B cell (primary cell): ENCODE results near the gene ARHGEF26. TPM values are rescaled to one million over a fixed set of nuclear protein-coding genes. Genes with fewer than 3 reads are reported as not detected.

ENCODE experiments used
- ATAC-seq: fragments of 200-7000 bp; cut with Tn5 transposase; one replicate; pipeline ENCODE4 v1.10.0; 2021; ENCODE audit warnings: low read depth, mild to moderate bottlenecking, moderate number of reproducible peaks, moderate library complexity
- CTCF ChIA-PET: fragments of 350-600 bp; sonication (Branson Sonifier 250); formaldehyde crosslinking; loops from one replicate; lab custom pipeline; 2021; ENCODE audit warnings: antibody characterized with exemption, inconsistent platforms; lab: Charles Lee
- POLR2A ChIA-PET: fragments of 350-600 bp; sonication (Branson Sonifier 250); formaldehyde crosslinking; loops from one replicate; lab custom pipeline; 2021; ENCODE audit warnings: antibody characterized with exemption; lab: Charles Lee
- DNase-seq: peaks from one replicate; pipeline ENCODE4 v3.0.0; 2013
- H2AFZ ChIP-seq: 2 replicates; pipeline ENCODE4 v1.6.1; 2012; ENCODE audit warnings: mild to moderate bottlenecking, low read depth, low read length; ENCODE audit not compliant: insufficient read depth, poor library complexity, severe bottlenecking
- H3K27ac ChIP-seq, 2 donors: 1 replicate in 1 of 2; 2 replicates in 1 of 2; pipeline ENCODE4 v1.5.1; 2012 to 2013; ENCODE audit warnings: low read length in 2 of 2, mild to moderate bottlenecking in 2 of 2, moderate library complexity in 1 of 2
- H3K27me3 ChIP-seq, 4 experiments: fragments of 200-600 bp in 1 of 4; sonication (generic) in 1 of 4; replicated peaks in 1 of 4; 1 replicate in 2 of 4; 2 replicates in 2 of 4; pipeline versions ENCODE4 v1.6.1 to v1.7.0; 2013 to 2016; ENCODE audit warnings: low read length in 3 of 4, mild to moderate bottlenecking in 2 of 4, mixed read lengths in 1 of 4, moderate library complexity in 1 of 4; ENCODE audit not compliant: insufficient read depth in 4 of 4, control insufficient read depth in 3 of 4; ENCODE audit errors: control extremely low read depth in 1 of 4
- H3K36me3 ChIP-seq, 2 experiments: replicated peaks in 1 of 2; 1 replicate in 1 of 2; 2 replicates in 1 of 2; pipeline versions ENCODE4 v1.6.1 to v1.7.1; 2013; ENCODE audit warnings: low read length in 1 of 2; ENCODE audit not compliant: insufficient read depth in 2 of 2, control insufficient read depth in 1 of 2; ENCODE audit errors: control extremely low read depth in 1 of 2, extremely low read depth in 1 of 2
- H3K4me1 ChIP-seq, 2 donors: fragments of 200-600 bp in 1 of 2; sonication (generic) in 1 of 2; 1 replicate in 1 of 2; 2 replicates in 1 of 2; pipeline versions ENCODE4 v1.5.1 to v1.6.1; 2013 to 2017; ENCODE audit warnings: low read length in 2 of 2; ENCODE audit not compliant: control insufficient read depth in 2 of 2, insufficient read depth in 2 of 2
- H3K4me2 ChIP-seq: replicated peaks from 2 replicates; pipeline ENCODE3; 2012; ENCODE audit warnings: mild to moderate bottlenecking, low read depth, low read length; ENCODE audit not compliant: poor library complexity, severe bottlenecking
- H3K4me3 ChIP-seq, 5 experiments: fragments of 200-600 bp in 1 of 5; sonication (generic) in 1 of 5; 1 replicate in 3 of 5; 2 replicates in 2 of 5; pipeline versions ENCODE4 v1.5.1 to v1.7.0; 2011 to 2016; ENCODE audit warnings: low read length in 4 of 5, mild to moderate bottlenecking in 4 of 5, low read depth in 2 of 5, control low read depth in 1 of 5, moderate library complexity in 1 of 5; ENCODE audit not compliant: insufficient read depth in 1 of 5; ENCODE audit errors: control extremely low read depth in 1 of 5, extremely low read depth in 1 of 5
- H3K79me2 ChIP-seq: fragments of 200-600 bp; sonication (generic); one replicate; pipeline ENCODE4 v1.6.0; 2016; ENCODE audit warnings: low read length; ENCODE audit not compliant: control insufficient read depth, insufficient read depth
- H3K9ac ChIP-seq: fragments of 200-600 bp; sonication (generic); 2 replicates; pipeline ENCODE4 v1.6.1; 2017; ENCODE audit warnings: mild to moderate bottlenecking, low read length, moderate library complexity
- H3K9me3 ChIP-seq, 3 donors: one replicate each; pipeline versions ENCODE4 v1.6.1 to v1.7.1; 2013; ENCODE audit warnings: low read length in 2 of 3; ENCODE audit not compliant: control insufficient read depth in 2 of 3, insufficient read depth in 1 of 3; ENCODE audit errors: control extremely low read depth in 1 of 3
- H4K20me1 ChIP-seq: 2 replicates; pipeline ENCODE4 v1.6.0; 2012; ENCODE audit warnings: mild to moderate bottlenecking, low read length; ENCODE audit not compliant: insufficient read depth, control insufficient read depth, poor library complexity, severe bottlenecking
- H3K27ac Mint-ChIP-seq: one replicate; pipeline ENCODE4 v1.8.0; 2021; ENCODE audit warnings: mixed read lengths
- H3K27me3 Mint-ChIP-seq: one replicate; pipeline ENCODE4 v1.8.0; 2021; ENCODE audit warnings: mixed read lengths
- H3K4me1 Mint-ChIP-seq: one replicate; pipeline ENCODE4 v1.8.0; 2021; ENCODE audit warnings: mixed read lengths
- H3K4me3 Mint-ChIP-seq: one replicate; pipeline ENCODE4 v1.8.0; 2021; ENCODE audit warnings: mixed read lengths
- H3K9me3 Mint-ChIP-seq: one replicate; pipeline ENCODE4 v1.8.0; 2022; ENCODE audit warnings: mixed read lengths; ENCODE audit not compliant: insufficient read depth
- EZH2 ChIP-seq: IDR thresholded peaks from 2 replicates; pipeline ENCODE4 v1.6.1; 2012; ENCODE audit warnings: borderline replicate concordance, low read depth, mild to moderate bottlenecking, moderate library complexity, low read length; ENCODE audit not compliant: insufficient read depth, poor library complexity, severe bottlenecking
- WGBS: methylation state at CpG from one replicate; pipeline ENCODE4 v1.1.5; 2013; ENCODE audit warnings: missing lambda C conversion rate; ENCODE audit not compliant: insufficient coverage; 5-methylcytosine and 5-hydroxymethylcytosine counted together
- intact Hi-C: fragments of 100-400 bp; cut with micrococcal nuclease; formaldehyde crosslinking; loops from one replicate; pipeline ENCODE4 v1.10.0; 2022
- polyA plus RNA-seq: library from polyadenylated mRNA; depleted of rRNA; stranded (reverse); fragments of >200 nt; gene quantifications from 2 replicates; pipeline ENCODE4 v1.2.3, GENCODE V29; 2012
- total RNA-seq, 2 donors: library from RNA; stranded (reverse); fragments of 120-200 nt in 1 of 2; gene quantifications; 1 replicate in 1 of 2; 2 replicates in 1 of 2; pipeline versions ENCODE4 v1.2.3 to v1.2.4, GENCODE V29; 2013 to 2022
- TF ChIP-seq, protein P1 (sequence below): fragments of 200-600 bp; IDR thresholded peaks from one replicate; pipeline ENCODE4 v1.8.0; 2022; ENCODE audit warnings: antibody characterized with exemption, mild to moderate bottlenecking

ARHGEF26 gene
- total and polyA plus RNA-seq, 2 donors (not counting 1 experiment from before 2014, with no cell fraction given): not detected

DNA sequence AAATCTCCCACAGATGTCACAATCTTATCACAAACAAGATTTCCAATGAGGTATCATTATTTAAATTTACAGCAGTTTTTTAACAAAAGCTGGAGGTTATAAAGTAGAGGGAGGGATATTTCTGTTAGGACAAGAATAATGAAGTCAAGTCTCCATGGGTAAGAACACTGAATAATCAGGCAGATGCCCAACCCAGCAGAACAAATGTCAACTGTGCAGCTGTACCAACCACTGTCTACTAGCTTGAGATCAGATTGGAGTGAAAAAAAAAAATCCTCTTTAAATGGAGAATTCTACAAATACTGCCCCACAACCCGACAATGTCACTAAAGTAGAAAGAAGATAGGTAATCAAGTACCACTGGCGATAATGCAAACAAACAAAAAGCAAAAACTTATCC is 172.8 kb downstream of the ARHGEF26 start:
- no peak for ATAC-seq
- no peak for TF ChIP-seq EZH2
- TF ChIP-seq, protein P1, sequence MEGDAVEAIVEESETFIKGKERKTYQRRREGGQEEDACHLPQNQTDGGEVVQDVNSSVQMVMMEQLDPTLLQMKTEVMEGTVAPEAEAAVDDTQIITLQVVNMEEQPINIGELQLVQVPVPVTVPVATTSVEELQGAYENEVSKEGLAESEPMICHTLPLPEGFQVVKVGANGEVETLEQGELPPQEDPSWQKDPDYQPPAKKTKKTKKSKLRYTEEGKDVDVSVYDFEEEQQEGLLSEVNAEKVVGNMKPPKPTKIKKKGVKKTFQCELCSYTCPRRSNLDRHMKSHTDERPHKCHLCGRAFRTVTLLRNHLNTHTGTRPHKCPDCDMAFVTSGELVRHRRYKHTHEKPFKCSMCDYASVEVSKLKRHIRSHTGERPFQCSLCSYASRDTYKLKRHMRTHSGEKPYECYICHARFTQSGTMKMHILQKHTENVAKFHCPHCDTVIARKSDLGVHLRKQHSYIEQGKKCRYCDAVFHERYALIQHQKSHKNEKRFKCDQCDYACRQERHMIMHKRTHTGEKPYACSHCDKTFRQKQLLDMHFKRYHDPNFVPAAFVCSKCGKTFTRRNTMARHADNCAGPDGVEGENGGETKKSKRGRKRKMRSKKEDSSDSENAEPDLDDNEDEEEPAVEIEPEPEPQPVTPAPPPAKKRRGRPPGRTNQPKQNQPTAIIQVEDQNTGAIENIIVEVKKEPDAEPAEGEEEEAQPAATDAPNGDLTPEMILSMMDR: no peak
- H3K27me3 ChIP-seq: no peaks in the 10 kb centered on the region
- H3K27ac ChIP-seq: no peak overlapping the region
- H3K4me3 ChIP-seq: no peak overlapping the region
- WGBS: no CpG with 5 or more reads among the region's 2 CpGs
- Mint-ChIP-seq H3K4me1 (no peaks in the 10 kb centered on the region), H3K4me3 (no peak overlapping the region), H3K9me3 (no peaks in the 10 kb centered on the region), H3K27ac (no peak overlapping the region), H3K27me3 (no peaks in the 10 kb centered on the region)
- no peak for DNase-seq
- POLR2A ChIA-PET: no interaction called here
- H3K4me1 ChIP-seq: no peaks in the 10 kb centered on the region
- CTCF ChIA-PET: no interaction called here
- peaks cover 25 to 70% of the 10 kb centered on the region in 2 experiments for H3K36me3 ChIP-seq
- intact Hi-C loops: no loop called here
- H2AFZ ChIP-seq: no peak overlapping the region
- H3K4me2 ChIP-seq: no peak overlapping the region
- no peak overlapping the region for H3K9ac ChIP-seq
- peaks cover 3% of the 10 kb centered on the region for H3K79me2 ChIP-seq
- no peaks in the 10 kb centered on the region for H4K20me1 ChIP-seq
- H3K9me3 ChIP-seq: no peaks in the 10 kb centered on the region

DNA sequence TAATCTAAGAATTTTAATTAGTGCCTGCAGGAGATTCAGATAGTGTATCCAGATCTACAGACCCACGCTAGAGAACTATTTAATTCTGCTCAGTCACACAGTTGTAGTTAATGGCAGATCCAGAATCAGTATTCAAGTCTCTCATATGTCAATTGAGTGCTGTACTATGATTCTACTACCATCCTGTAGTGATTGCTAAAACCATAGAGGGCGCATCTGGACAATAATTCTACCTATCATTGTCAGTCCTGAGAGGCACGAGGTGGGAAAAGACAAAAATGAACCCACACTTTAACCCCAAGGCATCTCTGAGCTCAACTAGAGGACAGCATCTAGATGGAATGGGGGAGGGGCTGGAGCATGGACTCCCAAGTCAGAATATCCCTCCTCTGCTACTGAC is 180.4 kb downstream of the ARHGEF26 start:
- Mint-ChIP-seq H3K4me3 (no peak overlapping the region), H3K4me1 (peaks cover 13% of the 10 kb centered on the region), H3K27ac (no peak overlapping the region), H3K9me3 (no peaks in the 10 kb centered on the region), H3K27me3 (no peaks in the 10 kb centered on the region)
- H2AFZ ChIP-seq: no peak overlapping the region
- no peaks in the 10 kb centered on the region for H3K4me1 ChIP-seq
- H3K4me3 ChIP-seq: no peak overlapping the region
- peaks cover 7% of the 10 kb centered on the region for H4K20me1 ChIP-seq
- peaks cover 39 to 80% of the 10 kb centered on the region in 2 experiments for H3K36me3 ChIP-seq
- no peaks in the 10 kb centered on the region for H3K79me2 ChIP-seq
- H3K9me3 ChIP-seq: no peaks in the 10 kb centered on the region
- ATAC-seq: no peak
- no peak overlapping the region for H3K27ac ChIP-seq
- ChIA-PET CTCF (no interaction called here), POLR2A (no interaction called here)
- H3K9ac ChIP-seq: no peak overlapping the region
- WGBS: no CpG with 5 or more reads among the region's 3 CpGs
- no peak for TF ChIP-seq EZH2
- TF ChIP-seq, protein P1: no peak
- no peak overlapping the region for H3K4me2 ChIP-seq
- intact Hi-C loops: no loop called here
- H3K27me3 ChIP-seq: no peaks in the 10 kb centered on the region
- no peak for DNase-seq
